SIG-M5 treated with dmso at 0.1 percent for 504 hours (cell line): Measurements from ENCODE around the gene COX7A2L.
"Not testable (repeated sequence)": the region's sequence is repeated elsewhere in the genome, so short reads cannot be mapped to it uniquely, and the experiment has no call there.

Experiments
- DNase-seq: peaks from one replicate; lab custom pipeline; 2025; ENCODE audit not compliant: unreplicated experiment; lab: John Stamatoyannopoulos, UW

The COX7A2L gene

GRCh38 chr2:42368817-42369531 lies 8.0 kb upstream of the COX7A2L start:
- DNase-seq: no peak

- DNase-seq: no peak
Measured at GRCh38 chr2:42367835-42368234, 6.8 kb upstream of the COX7A2L start.

DNA sequence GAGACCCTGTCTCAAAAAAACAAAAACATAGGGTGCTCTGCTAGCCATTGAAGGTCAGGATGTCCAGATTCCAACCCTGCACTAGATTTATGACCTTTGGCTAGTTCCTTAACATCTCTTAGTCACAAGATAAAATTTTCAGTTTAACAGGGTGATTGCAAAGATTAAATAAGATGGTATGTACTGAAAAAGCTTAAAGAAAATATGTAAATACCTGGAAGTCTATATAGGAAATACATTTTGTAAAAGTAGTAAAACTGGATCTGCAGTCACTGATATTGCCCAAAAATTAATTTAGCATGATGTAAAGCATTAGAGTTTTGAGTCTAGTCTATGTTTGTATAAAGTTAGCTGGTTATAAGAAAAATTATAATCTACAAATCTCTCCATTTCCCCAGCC lies 5.4 kb upstream of the COX7A2L start:
- DNase-seq: peak; percentile 1

- DNase-seq: no peak
Measured at GRCh38 chr2:42364658-42365057, 3.6 kb upstream of the COX7A2L start.

- DNase-seq: no peak
Measured at GRCh38 chr2:42363413-42363812, 2.4 kb upstream of the COX7A2L start.

DNA sequence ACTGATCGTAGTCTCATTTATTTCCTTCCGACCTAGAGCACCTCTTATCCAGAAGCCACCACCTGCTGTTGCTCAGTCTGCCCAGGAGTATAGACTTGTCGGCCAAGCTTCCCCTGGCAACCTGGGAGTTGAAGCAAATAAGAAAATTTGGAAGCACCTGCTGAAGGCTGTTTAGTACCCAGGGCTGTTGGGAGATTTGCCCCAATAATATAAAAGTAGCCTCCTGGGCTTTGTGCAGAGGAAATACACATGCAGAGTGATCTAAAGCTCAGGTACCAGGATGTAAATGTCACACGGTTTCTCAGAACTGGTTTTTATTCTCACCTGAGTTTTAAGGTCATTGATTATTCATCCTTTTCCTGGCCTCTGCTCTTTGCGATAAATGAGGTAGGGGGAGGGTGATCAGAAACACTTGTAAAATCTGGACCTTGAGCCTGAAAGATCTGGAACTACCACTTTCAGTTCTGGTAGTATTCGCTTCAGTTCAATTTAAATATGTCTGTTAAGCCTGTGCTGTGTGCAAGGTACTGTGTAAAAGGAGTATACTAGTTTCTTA lies 789 bp upstream of the COX7A2L start:
- DNase-seq: no peak

DNA sequence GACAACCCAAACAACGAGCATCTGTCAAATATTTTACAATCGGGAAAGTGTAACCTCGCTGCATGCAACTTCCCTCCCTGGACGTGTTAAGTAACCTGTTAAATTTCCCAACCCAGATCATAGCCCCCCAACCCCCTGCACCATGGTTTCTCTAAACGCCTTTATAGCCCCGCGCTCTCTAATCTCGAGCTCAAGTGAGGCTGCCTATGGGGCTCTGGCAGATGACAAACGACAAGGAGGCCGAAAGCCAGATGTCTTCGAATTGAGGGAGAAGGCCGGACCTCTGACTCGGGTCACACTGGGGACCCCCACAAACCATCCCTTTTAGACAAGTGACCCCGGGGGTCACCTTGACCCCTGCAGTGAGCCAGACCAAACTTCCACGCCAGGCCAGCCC lies 526 bp downstream of the COX7A2L start:
- DNase-seq: no peak

- peak; percentile 76 for DNase-seq
Measured at GRCh38 chr2:42359965-42360483, 993 bp downstream of the COX7A2L start.

- peak; percentile 14 for DNase-seq
Measured at GRCh38 chr2:42359304-42359964, 1.6 kb downstream of the COX7A2L start.

- DNase-seq: no peak
Measured at GRCh38 chr2:42353792-42354429, 7.1 kb downstream of the COX7A2L start.

- no peak for DNase-seq
Measured at GRCh38 chr2:42351864-42352263, 9.2 kb downstream of the COX7A2L start.

GRCh38 chr2:42350434-42351063 lies 10.5 kb downstream of the COX7A2L start:
- DNase-seq: no peak

GRCh38 chr2:42348113-42348805 lies 12.8 kb downstream of the COX7A2L start:
- no peak for DNase-seq

GRCh38 chr2:42347518-42347917 lies 13.5 kb downstream of the COX7A2L start:
- not testable (repeated sequence) for DNase-seq

DNA sequence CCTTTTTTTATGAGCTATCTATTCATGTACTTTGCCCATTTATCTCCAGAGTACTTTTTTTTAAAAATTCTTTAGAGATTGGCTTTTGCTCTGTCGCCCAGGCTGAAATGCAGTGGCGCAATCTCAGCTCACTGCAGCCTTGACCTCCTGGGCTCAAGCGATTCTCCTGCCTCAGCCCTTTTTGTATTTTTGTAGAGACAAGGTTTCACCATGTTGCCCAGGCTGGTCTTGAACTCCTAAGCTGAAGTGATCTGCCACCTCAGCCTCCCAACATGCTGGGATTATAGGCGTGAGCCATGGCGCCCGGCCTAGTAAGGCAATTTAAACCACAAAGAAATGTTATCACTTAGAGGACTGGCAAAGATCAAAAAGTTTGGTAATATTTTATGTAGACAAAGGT lies 14.2 kb downstream of the COX7A2L start:
- not testable (repeated sequence) for DNase-seq

GRCh38 chr2:42345986-42346385 lies 15.0 kb downstream of the COX7A2L start:
- no peak for DNase-seq

- DNase-seq: no peak
Measured at GRCh38 chr2:42342795-42343241, 18.2 kb downstream of the COX7A2L start.

DNA sequence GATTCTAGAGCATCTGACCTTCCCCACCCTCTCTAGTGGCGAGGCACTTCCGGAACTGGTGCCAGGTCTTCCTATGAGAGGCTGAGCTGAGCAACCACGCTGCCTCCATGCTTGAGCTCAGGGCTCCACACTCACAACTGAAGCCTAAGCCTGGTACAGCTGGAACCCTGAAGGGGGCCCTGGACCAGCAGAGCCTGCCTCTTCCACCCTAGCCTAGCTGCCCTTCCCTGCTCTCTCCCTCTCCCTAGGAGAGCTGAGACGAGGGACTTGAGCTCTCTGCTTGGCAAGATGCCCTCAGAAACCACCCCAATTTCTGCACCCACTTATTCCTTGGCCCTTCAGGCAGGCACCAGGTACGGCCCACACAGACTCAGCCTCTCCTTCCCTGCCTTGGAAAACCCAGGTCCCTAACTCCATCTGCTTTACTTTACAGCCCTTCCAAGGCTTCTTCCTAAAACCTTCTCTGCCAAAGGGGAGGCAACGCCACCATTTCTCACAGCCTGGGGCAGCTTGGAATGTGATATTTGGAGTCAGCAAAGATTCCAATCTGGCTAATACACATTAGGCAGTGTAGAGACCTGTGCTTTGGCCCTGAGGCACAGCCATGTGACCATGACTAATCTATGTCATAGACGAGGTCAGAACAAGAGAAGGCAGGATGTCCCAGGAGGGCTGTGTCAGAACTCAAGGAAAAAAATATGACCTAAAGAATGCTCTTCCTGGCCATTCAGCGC lies 18.8 kb downstream of the COX7A2L start:
- peak; percentile 52 for DNase-seq

GRCh38 chr2:42340938-42341636 lies 19.9 kb downstream of the COX7A2L start:
- no peak for DNase-seq
